HAP-1 (cell line): ENCODE measurements around the gene STPG1.

ENCODE experiments used
- DNase-seq, 2 experiments: peaks; one replicate each; pipeline ENCODE4 v3.0.0-alpha.2; 2016 to 2020; ENCODE audit warnings: low spot score in 2 of 2
- H3K27me3 ChIP-seq: fragments of 250-450 bp; sonication (Bioruptor Pico); 2 replicates; pipeline ENCODE4 v1.5.1; 2020; ENCODE audit warnings: low read depth, mild to moderate bottlenecking, moderate library complexity
- H3K36me3 ChIP-seq: fragments of 250-450 bp; sonication (Bioruptor Pico); replicated peaks from 2 replicates; pipeline ENCODE4 v1.5.1; 2020; ENCODE audit warnings: mild to moderate bottlenecking
- H3K4me1 ChIP-seq: fragments of 250-450 bp; sonication (Bioruptor Pico); 2 replicates; pipeline ENCODE4 v1.5.1; 2020; ENCODE audit warnings: mild to moderate bottlenecking
- H3K4me3 ChIP-seq: fragments of 250-450 bp; sonication (Bioruptor Pico); 2 replicates; pipeline ENCODE4 v1.5.1; 2020; ENCODE audit warnings: mild to moderate bottlenecking, moderate library complexity
- H3K9me3 ChIP-seq: fragments of 250-450 bp; sonication (Bioruptor Pico); 2 replicates; pipeline ENCODE4 v1.5.1; 2020; ENCODE audit warnings: mild to moderate bottlenecking, moderate library complexity
- in situ Hi-C: fragments of 300-500 bp; cut with MboI; formaldehyde crosslinking; loops from 3 replicates; pipeline ENCODE4 v1.14.3; 2020; ENCODE audit warnings: low sequenced_read_pairs, inconsistent platforms, mixed read lengths

The STPG1 gene

DNA sequence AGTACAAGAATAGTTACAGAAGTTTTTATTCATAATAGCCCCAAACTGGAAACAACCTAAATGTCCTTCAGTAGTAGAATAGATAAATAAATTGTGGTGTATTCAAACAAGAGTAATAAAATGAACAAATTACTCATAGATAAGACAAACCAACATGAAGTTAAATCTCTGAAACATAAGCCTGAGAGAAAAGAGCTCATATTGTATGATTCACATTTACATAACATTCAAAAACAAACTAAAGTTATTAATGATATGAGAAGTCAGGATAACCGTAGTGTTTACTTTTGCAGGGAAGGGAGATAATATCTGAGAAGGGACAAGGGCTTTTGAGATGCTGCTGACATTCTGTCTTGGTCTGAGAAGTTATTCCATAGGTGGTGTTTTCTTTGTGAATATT is 13.5 kb downstream of the STPG1 start:
- in situ Hi-C loops: no loop called here
- Histone ChIP-seq H3K4me1 (0 out of 2 replicates have a peak, but pooled peaks cover 3% of the 10 kb centered on the region), H3K4me3 (no peak overlapping the region), H3K27me3 (no peaks in the 10 kb centered on the region), H3K9me3 (no peaks in the 10 kb centered on the region), H3K36me3 (no peaks in the 10 kb centered on the region; the same call in 1 of the 2 replicates)
- DNase-seq: no peak

DNA sequence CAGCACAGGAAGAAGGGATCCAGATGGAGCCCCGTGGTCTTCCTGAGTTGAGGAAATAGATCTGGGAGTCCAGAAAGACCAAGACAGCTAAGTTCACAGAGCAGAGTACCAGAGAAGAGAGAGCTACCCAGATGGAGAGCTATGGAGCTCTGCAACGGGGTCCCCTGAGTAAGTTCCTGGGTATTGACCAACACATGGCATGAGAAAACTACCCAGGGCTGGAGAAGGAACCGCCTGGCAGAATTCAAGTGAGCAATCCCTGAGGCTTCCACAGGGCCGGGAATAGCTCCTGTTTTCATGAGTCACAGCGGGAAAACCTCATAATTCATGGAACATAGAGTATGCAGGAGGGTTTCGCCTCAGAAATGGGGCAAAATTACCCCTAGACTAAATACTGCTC is 19.7 kb downstream of the STPG1 start:
- no peak for DNase-seq
- Histone ChIP-seq H3K27me3 (no peaks in the 10 kb centered on the region), H3K4me3 (no peak overlapping the region), H3K4me1 (peaks cover 10% of the 10 kb centered on the region; the same call in 1 of the 2 replicates), H3K36me3 (0 out of 2 replicates have a peak, but pooled peaks cover 6% of the 10 kb centered on the region), H3K9me3 (no peaks in the 10 kb centered on the region)
- in situ Hi-C loops: loop anchor here (5.0 kb wide), 1 partner anchor 192 kb away; no protein-coding TSS in a partner anchor

DNA sequence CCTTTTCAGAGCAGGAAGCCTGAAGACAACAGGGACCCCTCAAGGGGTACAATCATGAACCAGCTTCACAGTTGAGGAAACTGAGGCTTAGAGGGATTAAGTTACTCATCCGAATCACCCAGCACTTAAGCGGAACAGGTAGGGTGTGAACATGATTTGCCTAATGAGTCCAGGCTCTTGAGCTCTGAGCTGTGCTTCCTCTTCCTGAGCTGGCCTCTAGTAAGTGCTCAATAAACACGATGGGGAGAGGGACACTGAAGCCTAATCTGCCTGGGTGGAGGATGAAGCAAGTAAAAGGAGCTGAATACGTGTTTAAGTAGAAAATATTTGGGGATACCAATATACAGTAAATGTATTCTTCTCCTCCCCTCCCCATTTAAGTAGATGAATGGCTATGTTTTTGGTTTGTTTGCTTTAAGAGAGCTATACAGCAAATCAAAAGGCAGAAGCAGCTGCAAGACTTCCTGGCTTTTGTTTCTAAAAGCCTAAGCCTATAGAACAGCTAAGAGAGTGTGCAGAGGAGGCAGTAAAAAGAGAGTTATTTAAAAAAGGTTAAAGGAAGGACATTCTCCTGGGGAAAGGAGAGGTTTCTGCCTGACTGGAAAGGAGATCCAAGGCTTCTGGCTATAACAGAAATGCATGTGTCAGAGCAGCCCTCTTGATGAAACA is 20.5 kb downstream of the STPG1 start:
- 0 out of 2 replicates have a peak, but pooled peaks cover 6% of the 10 kb centered on the region for H3K36me3 ChIP-seq
- no peak overlapping the region for H3K4me3 ChIP-seq
- H3K9me3 ChIP-seq: no peaks in the 10 kb centered on the region
- in situ Hi-C loops: loop anchor here (5.0 kb wide), 1 partner anchor 191 kb away; no protein-coding TSS in a partner anchor
- no peak for DNase-seq
- H3K27me3 ChIP-seq: no peaks in the 10 kb centered on the region
- H3K4me1 ChIP-seq: peaks cover 10% of the 10 kb centered on the region; the same call in 1 of the 2 replicates

DNA sequence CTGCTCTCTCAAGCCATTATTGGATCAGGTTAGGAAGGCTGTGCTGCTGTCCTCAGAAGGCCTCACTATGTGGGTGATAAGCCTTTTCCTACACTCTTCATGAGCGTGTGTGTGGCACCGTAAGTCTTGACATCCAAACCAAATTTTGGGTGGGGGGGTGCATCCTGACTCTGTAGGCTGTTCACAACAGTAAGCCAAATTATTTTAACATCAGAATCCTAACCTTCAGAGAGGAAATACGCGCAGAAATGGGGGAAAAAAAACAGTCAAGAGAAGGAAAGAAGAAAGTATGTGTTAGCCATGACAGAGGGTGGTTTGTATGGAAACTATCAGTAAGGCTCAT is 21.0 kb downstream of the STPG1 start:
- in situ Hi-C loops: loop anchor here (5.0 kb wide), 1 partner anchor 190 kb away; no protein-coding TSS in a partner anchor
- DNase-seq: no peak
- Histone ChIP-seq H3K36me3 (0 out of 2 replicates have a peak, but pooled peaks cover 6% of the 10 kb centered on the region), H3K9me3 (no peaks in the 10 kb centered on the region), H3K4me1 (peaks cover 10% of the 10 kb centered on the region; the same call in 1 of the 2 replicates), H3K4me3 (no peak overlapping the region), H3K27me3 (no peaks in the 10 kb centered on the region)

DNA sequence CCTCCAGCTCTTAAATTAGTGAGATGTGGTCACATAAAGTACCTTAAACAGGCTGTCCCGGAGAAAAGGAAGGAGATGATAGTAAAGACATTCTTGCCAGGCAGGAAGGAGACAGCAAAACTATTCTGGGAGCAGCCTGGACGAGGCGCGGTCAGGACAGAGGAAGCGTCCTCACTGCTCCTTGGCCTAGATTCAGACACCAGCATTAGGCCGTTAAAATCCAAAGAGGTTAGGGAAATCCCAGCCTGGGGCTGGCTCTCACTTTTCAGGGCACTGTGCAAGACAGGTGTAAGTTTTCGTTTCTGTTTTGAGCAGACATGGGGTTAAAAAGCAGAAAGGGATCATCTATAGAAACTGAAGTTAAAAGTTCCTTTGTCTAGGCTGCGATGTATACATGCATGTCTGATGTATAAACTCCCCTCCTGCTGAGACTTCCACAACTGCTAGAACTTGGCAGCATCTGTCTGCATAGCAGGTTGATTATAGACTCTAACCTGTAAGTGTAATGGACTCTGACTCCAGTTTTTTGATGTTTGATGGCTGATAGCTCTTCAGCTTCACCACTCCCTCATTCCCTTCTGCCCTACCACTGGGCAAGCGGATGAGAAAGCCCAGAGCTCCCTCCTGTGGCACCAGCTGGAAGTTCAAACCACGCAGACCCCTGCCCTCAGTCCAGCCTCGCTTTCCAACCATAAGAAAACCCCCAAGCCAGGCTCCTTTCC is 21.5 kb downstream of the STPG1 start:
- Histone ChIP-seq H3K36me3 (0 out of 2 replicates have a peak, but pooled peaks cover 6% of the 10 kb centered on the region), H3K4me1 (peaks cover 10% of the 10 kb centered on the region; the same call in 1 of the 2 replicates), H3K4me3 (no peak overlapping the region), H3K9me3 (no peaks in the 10 kb centered on the region), H3K27me3 (no peaks in the 10 kb centered on the region)
- DNase-seq: peak; percentile 57 to 80
- in situ Hi-C loops: loop anchor here (5.0 kb wide), 1 partner anchor 190 kb away; no protein-coding TSS in a partner anchor

DNA sequence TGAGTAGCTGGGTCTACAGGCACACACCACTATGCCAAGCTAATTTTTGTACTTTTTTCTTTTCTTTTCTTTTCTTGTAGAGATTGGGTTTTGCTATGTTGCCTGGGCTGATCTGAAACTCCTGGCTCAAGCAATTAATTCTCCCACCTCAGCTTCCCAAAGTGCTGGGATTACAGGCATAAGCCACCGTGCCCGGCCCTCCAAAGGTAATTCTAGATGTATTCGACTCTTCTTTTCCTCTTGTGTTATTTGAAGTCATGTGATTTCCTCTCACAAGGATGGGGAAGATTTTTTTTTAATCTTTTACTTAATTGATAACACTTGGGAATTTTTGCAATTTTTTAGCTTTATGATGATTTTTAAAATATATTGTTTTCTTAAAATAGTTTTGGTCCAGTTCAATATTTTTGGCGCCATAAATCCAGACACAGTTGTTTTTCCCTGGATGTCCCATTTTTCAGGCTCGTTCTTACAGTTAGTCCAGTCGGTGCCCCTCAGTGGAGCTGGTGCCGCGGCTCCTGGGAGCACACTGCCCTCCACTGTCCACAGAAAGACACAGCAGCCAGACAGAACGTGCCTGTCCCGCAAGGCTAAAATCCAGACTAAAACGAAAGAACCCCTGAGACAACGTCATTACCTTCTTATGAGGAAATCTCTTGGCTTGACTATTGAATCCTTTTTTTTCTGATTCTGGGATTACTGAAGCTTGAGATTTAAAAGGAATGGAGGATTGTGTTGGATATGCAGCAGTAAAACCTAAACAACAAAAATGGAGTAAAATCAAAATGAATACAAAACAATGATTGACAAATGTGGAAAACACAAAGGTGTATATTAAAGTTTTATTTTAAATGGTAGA is 22.4 kb downstream of the STPG1 start:
- H3K4me1 ChIP-seq: peaks cover 10% of the 10 kb centered on the region; the same call in 1 of the 2 replicates

DNA sequence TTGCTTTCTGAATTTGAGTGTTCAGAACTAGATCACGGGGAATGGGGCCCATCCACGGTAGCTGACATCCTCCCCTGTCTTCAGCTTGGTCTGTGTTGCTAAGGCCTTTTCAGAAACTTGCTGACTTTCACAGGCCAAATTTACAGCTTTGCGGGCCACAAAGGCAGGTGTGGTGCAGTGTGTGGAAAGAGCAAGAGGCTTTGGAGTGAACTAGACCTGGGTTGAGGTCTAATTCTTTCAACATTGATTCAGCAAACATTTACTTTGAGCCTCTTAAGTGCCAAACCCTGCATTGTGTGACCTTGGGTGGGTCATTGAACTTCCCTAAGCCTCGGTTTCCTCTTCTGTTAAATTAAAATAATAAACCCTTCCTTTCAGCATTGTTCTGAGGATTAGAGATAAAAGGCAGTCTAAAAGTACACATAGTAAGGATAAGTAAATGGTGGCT is 24.3 kb downstream of the STPG1 start:
- no peaks in the 10 kb centered on the region for H3K9me3 ChIP-seq
- no peak overlapping the region for H3K4me3 ChIP-seq
- H3K27me3 ChIP-seq: no peaks in the 10 kb centered on the region
- H3K4me1 ChIP-seq: peaks cover 10% of the 10 kb centered on the region; the same call in 1 of the 2 replicates
- in situ Hi-C loops: no loop called here
- H3K36me3 ChIP-seq: 0 out of 2 replicates have a peak, but pooled peaks cover 6% of the 10 kb centered on the region
- no peak for DNase-seq

More for the DNA sequence above, 22.4 kb downstream of the STPG1 start:
- peak; percentile 66 to 82 for DNase-seq
- H3K36me3 ChIP-seq: 0 out of 2 replicates have a peak, but pooled peaks cover 6% of the 10 kb centered on the region
- H3K9me3 ChIP-seq: no peaks in the 10 kb centered on the region
- in situ Hi-C loops: loop anchor here (5.0 kb wide), 1 partner anchor 189 kb away; no protein-coding TSS in a partner anchor
- H3K27me3 ChIP-seq: no peaks in the 10 kb centered on the region
- H3K4me3 ChIP-seq: no peak overlapping the region

DNA sequence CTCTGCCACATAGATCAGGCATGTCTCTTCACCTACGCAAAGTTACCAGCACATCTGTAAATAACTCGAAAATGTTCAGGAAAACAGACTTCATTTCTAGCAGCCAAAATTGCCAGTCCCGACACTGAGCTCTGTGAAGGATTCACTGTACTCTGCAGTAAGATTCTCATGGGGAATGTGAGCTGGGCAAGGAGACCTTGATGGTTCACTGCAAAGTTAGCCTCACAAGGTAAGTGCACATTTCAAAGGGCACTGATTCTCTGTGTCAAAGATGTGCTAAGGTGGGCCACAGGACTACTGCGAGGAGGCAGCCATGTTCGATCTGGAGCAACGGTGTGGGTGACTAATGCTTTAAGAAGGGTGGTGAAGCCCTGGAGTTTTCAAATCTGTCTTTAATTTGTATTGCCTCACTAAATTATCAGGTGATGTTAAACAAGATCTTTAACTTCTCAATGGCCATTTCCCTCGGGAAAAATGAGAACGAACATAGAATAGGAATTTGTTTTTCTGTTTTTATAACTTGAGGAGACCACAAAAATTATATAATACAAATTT is 25.2 kb downstream of the STPG1 start:
- in situ Hi-C loops: no loop called here
- H3K9me3 ChIP-seq: no peaks in the 10 kb centered on the region
- 0 out of 2 replicates have a peak, but pooled peaks cover 6% of the 10 kb centered on the region for H3K36me3 ChIP-seq
- peaks cover 10% of the 10 kb centered on the region; the same call in 1 of the 2 replicates for H3K4me1 ChIP-seq
- H3K27me3 ChIP-seq: no peaks in the 10 kb centered on the region
- no peak for DNase-seq
- no peak overlapping the region for H3K4me3 ChIP-seq

DNA sequence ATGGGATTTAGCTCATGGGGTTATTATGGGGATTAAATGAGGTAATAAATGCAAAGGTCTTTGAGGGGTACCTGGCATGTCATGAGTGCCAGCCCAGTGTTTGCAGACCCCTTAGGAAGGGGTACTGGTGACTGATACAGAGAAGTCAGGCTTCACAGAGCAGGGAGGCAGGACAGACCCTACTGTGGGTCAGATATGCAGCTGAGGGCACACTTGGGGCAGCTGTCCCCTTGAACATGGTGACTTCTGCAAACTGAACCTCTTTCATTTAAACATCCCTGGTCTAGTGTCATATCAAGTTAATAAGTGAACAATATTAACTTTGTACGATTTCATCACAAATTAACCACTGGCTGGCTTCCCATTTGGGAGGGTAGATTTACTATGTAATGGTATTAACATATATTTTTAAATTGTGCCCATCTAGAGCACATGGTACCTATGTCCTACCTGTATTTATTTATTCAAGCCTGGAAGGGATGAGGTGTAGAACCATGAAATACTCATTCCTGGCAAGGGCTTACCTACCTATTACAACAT is 25.9 kb downstream of the STPG1 start:
- Histone ChIP-seq H3K4me3 (no peak overlapping the region), H3K27me3 (no peaks in the 10 kb centered on the region), H3K9me3 (no peaks in the 10 kb centered on the region), H3K36me3 (0 out of 2 replicates have a peak, but pooled peaks cover 6% of the 10 kb centered on the region), H3K4me1 (peaks cover 5% of the 10 kb centered on the region; the same call in 1 of the 2 replicates)
- no peak for DNase-seq
- in situ Hi-C loops: no loop called here

DNA sequence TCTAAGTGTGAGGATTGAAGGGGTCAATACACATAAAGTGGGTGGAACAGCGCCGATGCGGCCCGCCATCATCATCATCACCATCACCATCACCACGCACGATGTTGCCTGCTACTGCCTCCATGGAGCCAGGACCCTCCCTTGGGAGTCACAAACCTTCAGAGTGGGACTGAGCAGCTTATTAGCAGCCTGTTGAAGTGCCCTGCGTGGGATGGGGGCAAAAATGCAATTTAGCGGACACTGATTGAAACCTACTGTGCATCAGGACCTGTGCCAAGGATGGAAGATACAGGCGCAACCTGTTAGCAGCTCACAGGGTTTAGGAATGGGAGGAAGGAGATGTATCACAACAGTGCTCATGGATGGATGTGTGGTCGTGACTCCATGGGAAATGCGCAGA is 26.7 kb downstream of the STPG1 start:
- H3K4me3 ChIP-seq: no peak overlapping the region
- no peaks in the 10 kb centered on the region for H3K27me3 ChIP-seq
- H3K36me3 ChIP-seq: peaks cover 6% of the 10 kb centered on the region; the same call in 1 of the 2 replicates
- peaks cover 5% of the 10 kb centered on the region; the same call in 1 of the 2 replicates for H3K4me1 ChIP-seq
- in situ Hi-C loops: no loop called here
- H3K9me3 ChIP-seq: no peaks in the 10 kb centered on the region
- DNase-seq: no peak

DNA sequence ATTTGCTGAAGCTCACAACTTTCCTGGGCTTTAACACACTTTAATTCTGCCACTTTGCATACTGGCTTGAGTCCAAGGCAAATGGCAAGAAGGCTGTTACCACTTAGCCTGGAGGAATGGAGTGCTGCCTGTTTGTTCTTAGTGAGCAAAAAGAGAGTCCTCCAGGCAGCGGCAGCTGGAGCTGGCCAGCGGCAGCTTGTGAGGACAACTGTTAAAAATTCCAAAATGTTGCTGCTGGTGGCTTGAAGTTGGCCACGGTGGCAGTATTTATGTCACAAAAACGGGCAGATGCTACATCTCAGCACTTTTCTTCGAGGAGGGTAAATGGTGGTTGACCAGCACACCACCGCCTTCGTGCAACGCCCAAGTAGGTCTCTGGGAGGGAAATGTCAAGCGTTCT is 27.3 kb downstream of the STPG1 start:
- in situ Hi-C loops: no loop called here
- H3K9me3 ChIP-seq: no peaks in the 10 kb centered on the region
- H3K36me3 ChIP-seq: peaks cover 6% of the 10 kb centered on the region; the same call in 1 of the 2 replicates
- no peak overlapping the region for H3K4me3 ChIP-seq
- H3K4me1 ChIP-seq: peaks cover 5% of the 10 kb centered on the region; the same call in 1 of the 2 replicates
- DNase-seq: no peak
- no peaks in the 10 kb centered on the region for H3K27me3 ChIP-seq

DNA sequence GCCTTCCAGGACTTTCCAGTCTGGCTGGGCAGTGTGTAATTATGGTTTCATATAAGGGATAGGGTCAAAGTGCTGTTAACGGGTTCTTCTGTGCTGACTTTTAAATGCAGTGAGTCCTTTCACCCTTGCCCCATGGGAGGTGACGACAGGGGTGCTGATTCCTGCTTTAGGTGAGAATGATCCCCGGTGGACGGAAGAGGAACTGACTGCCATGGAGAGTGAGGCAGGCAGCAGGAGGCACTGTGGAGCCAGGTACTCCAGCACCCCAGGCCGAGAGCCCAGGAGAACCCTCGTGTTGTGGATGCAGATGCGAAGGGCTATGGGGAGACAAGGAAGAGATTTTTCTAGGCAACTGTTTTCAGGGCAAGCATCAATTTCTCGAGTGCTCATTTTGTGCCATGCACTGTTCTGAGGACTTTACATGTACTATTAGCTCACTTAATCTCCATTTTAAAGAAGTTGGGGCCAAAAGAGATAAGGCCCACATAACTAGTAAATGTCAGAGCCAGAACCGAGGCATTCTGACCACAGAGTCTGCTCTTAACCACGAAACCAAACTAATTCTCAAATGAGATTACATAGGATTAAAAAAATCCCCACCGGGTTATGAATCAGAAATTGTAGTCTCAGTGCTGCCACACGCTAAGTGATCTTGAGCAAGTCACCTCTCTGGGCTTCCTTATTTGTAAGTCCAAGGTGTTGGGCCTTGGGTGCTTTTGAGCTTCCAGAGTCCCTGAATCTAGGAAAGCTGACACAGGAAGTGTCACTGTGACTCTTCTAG is 28.2 kb downstream of the STPG1 start:
- no peak overlapping the region for H3K4me3 ChIP-seq
- H3K9me3 ChIP-seq: no peaks in the 10 kb centered on the region
- DNase-seq: peak in 1 of 2 experiments; percentile 55
- H3K36me3 ChIP-seq: peaks cover 4% of the 10 kb centered on the region; the same call in 1 of the 2 replicates
- in situ Hi-C loops: no loop called here
- H3K4me1 ChIP-seq: peaks cover 5% of the 10 kb centered on the region; the same call in 1 of the 2 replicates
- no peaks in the 10 kb centered on the region for H3K27me3 ChIP-seq
